HS-5 (cell line): ENCODE data around the gene GPD1L.
"Not testable (repeated sequence)": the region's sequence is repeated elsewhere in the genome, so short reads cannot be mapped to it uniquely, and the experiment has no call there.

Source experiments
- DNase-seq: peaks from one replicate; pipeline ENCODE4 v3.0.0-alpha.2; 2012; ENCODE audit warnings: low read depth

Gene GPD1L

GRCh38 chr3:32106132-32106928 lies at the start of gene GPD1L:
TSS of gene GPD1L (plus strand) at chr3:32106620. CDS start at chr3:32106712, 92 bp downstream.
- DNase-seq: peak; percentile 69

DNA sequence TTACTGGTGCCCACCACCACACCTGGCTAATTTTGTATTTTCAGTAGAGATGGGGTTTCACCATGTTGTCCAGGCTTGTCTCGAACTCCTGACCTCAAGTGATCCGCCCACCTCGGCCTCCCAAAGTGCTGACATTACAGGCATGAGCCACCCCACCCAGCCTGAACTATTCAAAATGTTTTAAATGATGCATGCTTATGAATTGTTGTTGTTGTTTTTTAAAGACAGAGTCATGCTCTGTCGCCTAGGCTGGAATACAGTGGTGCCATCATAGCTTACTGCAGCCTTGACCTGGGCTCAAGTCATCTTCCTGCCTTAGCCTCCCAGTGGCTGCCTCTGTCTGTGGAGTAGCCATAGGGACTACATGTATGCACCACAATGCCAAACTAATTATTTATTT lies 48.0 kb upstream of the GPD1L start:
- DNase-seq: not testable (repeated sequence)

- DNase-seq: no peak
These were observed 43.4 kb upstream of the GPD1L start for GRCh38 chr3:32062950-32063582.

GRCh38 chr3:32066686-32067085 lies 39.7 kb upstream of the GPD1L start:
- no peak for DNase-seq

- not testable (repeated sequence) for DNase-seq
These were observed 32.2 kb upstream of the GPD1L start for GRCh38 chr3:32074194-32074593.

DNA sequence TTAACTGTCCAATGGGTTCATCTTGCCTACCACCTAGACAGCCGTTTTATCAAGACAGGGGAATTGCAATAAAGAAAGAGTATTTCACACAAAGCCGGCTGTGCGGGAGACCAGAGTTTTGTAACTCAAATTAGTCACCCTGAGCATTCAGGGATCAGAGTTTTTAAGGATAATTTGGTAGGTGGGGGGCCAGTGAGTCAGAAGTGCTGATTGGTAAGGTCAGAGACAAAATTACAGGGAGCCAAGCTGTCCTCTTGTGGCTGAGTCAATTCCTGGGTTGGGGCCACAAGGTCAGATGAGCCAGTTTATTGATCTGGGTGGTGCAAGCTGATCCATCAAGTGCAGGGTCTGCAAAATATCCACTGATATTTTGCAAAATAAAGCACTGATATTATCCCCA lies 29.9 kb upstream of the GPD1L start:
- peak; percentile 53 for DNase-seq

GRCh38 chr3:32077260-32078084 lies 28.9 kb upstream of the GPD1L start:
- DNase-seq: no peak

DNA sequence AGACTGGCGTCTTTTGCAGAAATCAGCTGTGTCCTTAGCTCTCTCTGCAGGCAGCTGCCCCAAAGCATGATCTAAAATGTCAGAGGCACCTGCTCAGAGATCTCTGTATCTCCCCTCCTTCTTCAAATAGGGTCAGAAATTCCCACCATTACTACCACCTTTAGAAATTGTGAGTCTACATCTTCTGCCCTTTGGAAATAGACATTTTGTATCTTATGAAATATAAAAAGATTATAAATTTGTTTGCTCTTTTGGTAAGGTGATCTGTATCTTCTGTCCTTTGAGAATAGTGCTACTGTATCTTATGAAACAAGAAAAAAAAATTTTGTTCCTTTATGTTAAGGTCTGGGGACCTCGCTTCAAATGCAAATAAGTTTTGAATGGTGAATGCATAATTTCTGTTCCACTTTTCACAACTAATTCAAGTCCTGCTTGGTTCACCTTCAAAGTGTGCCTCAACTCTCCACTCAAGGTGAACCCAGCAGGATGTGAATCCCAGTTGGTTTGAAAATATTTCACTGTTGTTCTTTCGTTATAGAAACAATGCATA lies 28.3 kb upstream of the GPD1L start:
- no peak for DNase-seq

DNA sequence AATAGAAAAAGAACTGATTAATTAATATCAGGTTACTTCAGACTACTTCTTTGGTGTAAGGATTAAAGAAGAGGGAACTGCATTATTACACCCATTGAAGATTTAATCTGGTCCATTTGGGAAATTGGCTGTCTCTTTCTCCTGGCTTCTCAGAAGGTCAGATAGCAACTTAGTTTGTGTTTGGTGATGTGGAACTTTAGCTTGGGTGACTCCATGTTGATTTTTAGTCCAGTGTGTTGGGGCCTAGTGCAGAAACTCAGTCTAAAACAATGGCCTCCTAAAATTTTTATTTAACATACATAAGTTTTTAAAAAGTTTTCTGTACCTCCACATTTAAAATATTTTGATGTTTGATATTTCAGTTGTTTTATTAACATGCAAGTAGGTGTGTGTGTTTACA lies 27.6 kb upstream of the GPD1L start:
- no peak for DNase-seq

DNA sequence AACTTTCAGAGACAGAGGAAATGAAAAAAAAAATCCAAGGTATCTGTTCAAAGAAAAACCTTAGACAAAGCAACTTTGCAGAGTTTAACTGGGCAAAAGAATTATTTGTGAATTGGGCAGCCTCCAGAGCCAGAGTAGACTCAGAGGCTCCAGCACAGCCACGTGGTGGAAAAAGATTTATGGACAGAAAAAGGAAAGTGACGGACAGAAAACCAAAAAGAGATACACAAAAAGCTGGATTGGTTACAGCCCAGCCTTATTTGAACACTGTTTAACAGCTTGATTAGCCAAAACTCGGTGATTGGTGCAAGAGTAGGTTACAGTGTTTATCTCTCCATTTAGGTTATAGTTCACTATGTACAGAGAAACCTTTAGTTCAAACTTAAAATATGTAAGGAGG lies 23.7 kb upstream of the GPD1L start:
- no peak for DNase-seq

- no peak for DNase-seq
These were observed 22.6 kb upstream of the GPD1L start for GRCh38 chr3:32083702-32084270.

DNA sequence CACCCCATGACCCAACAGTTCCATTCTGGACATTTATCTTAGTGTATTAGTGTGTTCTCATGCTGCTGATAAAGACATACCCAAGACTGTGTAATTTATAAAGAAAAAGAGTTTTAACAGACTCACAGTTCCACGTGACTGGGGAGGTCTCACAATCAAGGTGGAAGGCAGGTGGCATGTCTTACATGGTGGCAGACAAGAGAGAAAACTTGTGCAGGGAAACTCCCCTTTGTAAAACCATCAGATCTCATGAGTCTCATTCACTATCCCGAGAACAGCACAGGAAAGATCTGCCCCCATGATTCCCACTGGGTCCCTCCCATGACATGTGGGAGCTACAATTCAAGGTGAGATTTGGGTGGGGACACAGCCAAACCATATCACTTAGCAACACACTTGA lies 21.6 kb upstream of the GPD1L start:
- no peak for DNase-seq

DNA sequence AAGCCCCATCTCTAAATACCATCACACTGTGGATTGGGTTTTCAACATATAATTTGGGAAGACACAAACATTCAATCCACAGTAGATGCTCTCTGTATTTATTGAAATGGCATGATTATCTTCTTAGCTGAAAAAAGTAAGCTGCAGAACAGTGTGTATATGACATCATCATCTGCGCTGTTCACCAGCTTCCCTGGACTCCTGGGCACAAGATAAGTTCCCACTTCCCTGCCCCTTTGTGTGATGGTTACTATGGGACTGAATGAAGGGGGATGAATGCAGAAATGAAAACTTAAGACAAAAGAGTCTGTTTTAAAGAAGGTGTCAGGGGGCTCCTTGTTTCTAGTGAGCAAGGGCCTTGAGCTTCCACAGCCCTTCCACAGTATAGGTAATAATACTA lies 20.0 kb upstream of the GPD1L start:
- DNase-seq: no peak

DNA sequence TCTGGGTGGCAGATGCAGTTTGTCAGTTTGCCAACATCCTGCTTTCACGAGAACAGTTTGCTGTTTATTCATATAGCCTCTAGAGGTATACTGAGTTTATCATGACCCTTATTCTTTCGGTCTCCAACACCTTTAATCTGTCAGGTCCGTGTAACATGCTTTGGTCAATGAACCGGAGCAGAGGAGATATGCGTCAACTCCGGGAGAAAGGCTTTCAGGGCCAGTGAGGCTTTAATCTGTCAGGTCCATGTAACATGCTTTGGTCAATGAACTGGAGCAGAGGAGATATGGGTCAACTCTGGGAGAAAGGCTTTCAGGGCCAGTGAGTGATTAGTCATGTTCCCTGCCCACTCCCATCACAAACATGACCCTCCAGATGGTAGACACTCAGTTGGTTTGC lies 16.9 kb upstream of the GPD1L start:
- no peak for DNase-seq

DNA sequence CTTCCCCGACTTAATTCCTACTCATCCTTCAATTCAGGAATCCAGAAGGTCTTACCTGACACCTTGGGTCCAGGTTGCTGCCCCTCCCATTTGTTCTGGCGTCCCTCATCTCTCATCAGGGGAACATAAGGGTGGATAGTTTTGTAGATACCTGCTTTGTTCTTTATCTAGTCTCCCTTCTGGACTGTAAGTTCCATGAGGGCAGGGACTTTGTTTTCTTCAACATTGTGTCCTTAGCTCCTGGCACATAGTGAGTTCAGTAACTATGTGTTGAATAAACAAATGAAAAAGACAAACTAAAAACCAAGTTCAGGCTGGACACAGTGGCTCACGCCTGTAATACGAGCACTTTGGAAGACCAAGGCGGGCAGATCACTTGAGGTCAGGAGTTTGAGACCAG lies 13.2 kb upstream of the GPD1L start:
- no peak for DNase-seq

- no peak for DNase-seq
These were observed 11.0 kb upstream of the GPD1L start for GRCh38 chr3:32095431-32095830.

GRCh38 chr3:32097768-32098167 lies 8.7 kb upstream of the GPD1L start:
- no peak for DNase-seq

DNA sequence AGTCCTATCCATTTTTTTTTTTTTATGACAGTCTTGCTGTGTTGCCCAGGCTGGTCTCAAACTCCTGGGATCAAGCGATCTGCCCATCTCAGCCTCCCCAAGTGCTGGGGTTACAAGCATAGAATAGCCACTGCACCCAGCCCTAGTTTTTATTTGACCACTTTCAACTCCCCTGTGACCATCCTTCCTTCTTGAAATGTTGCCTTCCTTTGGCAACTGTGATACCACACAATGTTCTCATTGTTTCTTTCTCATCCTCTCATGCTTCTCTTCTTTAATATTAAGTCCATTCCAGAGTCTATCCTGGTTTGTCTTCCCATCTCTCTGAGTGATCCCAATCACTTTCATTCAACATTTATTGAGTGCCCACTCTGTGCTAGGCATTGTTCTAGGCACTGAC lies 7.9 kb upstream of the GPD1L start:
- DNase-seq: no peak

DNA sequence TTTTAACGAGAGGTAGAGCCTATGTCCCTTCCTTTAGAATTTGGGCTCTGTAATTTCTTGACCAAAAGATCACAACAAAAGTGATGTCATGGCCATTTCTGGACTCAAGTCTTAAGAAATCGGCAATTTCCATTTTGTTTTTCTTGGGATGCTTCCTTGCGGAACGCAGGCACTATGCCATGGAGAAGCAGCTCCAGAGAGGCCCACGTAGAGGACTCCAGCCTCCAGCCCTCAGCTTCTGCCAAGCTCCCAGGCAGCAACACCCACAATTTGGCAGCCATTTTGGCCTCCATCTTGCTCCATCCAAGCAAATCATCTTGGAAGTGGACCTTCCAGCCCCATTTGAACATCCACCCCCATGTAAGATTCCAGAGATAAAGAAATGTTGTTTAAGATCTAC lies 6.0 kb upstream of the GPD1L start:
- no peak for DNase-seq

DNA sequence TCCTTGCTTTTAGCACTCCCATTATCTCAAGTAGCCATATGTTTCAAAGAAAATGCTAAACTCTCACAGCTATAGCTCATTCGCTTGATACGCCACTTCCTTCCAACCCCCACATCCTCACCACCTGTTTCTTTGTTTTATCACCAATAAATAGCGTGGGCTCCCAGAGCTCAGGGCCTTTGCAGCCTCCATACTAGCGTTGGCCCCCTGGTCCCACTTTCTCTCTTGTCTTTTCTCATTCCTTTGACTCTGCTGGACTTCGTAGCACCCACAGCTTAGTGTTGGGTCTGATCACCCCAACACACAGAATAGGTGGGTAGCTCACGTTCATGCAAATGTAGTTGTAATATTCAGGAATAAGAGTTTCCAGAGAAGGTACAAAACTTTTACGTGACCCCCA lies 4.1 kb upstream of the GPD1L start:
- DNase-seq: no peak

GRCh38 chr3:32104492-32104891 lies 1.9 kb upstream of the GPD1L start:
- DNase-seq: no peak
